DMS153 (cell line): Measurements from ENCODE around the gene DLG2.
"Not testable (repeated sequence)": the region's sequence is repeated elsewhere in the genome, so short reads cannot be mapped to it uniquely, and the experiment has no call there.

ENCODE experiments used
- DNase-seq: peaks from one replicate; lab custom pipeline; 2025; lab: John Stamatoyannopoulos, UW

The DLG2 gene

DNA sequence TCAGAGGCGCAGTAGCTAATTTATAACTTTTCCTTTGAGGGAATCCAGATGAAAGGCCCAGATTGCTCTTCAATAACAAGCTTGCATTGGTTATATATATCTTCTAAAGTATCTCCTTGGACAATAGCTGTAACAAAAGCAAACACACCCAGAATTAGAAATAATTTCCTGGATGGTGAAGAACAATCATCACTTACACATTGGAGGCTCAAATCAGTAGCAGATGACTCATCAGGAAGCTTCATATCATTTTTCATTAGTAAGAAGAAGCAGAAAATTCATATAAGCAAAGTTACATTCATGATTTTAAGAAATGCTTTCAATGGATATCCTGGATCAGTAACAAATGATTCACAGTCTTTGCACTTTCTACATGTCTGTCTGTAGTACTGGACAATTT, 2167.3 kb downstream of the DLG2 start:
- DNase-seq = peak; percentile 65

DNA sequence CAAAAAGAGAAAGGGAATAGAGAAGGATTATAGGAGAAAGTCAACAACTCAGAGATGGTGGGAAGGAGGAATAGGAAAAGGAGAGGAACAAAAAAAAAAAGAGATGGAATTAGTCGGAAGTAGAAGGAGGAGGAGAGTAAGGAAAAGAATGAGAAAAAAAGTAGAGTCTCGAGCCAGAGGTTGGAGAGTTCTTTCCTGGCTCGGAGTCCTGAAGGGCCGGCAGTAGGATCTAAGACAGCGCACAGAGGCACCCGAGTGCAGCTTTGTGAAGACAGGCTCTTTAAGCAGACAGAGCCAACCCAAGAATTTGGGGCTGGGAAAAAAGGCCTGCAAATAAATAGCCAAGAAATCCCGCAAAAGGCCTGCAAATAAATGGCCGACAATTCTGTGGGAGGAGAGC, 2170.6 kb downstream of the DLG2 start:
- DNase-seq = no peak

DNA sequence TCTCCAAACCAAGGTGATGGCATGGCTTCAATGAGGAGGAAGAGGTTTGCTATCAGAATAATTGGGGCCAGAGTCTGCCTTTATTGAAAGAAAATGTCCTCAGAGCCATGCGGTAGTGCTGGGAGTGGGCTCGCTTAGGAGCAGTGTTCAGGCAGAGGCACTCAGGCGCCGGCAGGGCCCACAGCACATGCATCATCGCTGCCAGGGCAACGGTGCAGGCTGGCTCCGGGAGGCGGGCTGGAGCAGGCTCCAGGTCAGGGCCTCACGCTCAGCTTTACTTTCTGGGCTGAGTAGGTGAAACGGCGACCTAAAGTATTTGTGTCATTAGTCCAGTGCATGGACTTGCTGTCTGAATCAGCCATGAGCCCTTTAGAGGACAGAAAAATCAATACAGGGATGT, 2171.1 kb downstream of the DLG2 start:
- no peak for DNase-seq

DNA sequence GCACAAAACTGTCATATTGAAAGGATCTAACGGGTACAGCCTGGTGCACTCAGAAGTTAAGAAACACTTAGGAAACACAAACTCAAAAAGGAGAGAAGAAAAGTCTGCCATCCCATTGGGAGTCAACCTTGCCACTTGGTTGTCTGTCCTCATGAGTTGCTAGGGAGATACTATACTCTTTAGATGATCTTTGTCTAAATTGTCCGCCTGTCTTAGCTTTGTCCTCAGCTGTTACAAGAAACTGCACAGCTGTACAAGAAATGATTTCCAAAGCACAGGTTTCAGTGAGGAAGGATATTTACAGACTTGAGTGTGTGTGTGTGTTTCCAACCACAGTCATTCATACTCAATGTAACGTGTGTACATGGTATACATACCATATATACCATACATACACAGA, 2171.8 kb downstream of the DLG2 start:
- no peak for DNase-seq

DNA sequence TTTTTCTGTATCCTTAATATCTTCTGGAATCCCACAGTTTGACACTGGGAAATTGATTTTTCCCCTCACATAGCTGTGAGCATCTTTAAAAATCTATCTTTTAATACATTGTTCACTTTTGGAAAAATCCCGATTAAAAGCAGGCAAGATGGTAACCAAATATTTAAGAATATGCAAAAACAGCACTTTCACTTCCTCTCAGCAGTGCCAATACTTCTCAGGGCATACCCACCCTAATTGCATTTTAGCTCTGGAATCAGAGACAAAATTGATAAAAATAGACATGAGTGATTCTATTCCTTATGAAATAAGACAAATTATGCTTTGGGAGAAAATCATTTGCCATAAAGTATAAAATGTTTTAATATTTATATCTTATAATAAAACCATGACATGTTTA, 2172.5 kb downstream of the DLG2 start:
- DNase-seq = no peak

DNA sequence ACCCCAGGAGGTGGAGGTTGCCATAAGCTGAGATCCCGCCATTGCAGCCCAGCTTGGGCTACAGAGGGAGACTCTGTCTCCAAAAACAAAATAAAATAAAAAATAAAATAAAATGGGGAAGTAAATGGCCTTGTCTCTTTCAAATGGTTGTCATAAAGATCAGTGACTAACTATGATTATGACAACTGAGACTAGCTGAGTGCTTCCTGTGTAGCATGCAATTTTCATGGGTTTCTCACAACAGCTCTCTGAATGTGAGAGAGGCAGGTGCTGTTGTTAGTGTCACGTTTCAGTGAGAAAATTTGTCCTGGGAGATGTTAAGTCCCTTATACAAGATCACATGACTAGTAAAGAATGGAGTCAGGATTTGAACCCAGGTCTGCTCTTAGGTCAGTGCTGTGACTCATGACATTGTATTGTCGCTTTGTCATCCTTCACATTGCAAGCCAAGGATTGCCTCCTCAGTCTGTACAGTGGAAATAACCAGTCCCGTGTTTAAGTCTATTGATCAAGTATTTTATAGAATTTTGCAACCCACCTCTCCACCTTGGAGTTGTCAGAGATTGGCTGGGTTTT, 2177.7 kb downstream of the DLG2 start:
- DNase-seq = no peak

DNA sequence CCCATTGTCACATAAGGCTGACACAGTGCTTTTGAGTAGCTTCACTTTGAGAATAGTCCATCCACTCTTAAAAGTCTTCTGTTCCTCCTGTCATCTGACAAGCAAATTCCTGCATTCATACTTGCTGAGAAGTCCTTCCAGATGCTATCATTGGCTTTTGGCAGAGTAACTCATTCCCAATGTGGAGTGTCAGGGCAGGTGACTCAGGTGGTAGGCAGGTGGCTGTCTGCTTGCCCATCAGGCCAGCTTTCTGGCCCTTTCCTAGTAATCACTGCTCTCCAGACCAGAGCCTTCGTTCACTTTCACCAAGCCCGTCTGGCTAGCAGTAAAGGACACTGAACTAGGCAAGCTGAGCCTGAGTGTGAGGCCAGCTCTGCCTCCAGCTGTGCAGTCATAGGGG, 2178.5 kb downstream of the DLG2 start:
- DNase-seq = no peak

DNA sequence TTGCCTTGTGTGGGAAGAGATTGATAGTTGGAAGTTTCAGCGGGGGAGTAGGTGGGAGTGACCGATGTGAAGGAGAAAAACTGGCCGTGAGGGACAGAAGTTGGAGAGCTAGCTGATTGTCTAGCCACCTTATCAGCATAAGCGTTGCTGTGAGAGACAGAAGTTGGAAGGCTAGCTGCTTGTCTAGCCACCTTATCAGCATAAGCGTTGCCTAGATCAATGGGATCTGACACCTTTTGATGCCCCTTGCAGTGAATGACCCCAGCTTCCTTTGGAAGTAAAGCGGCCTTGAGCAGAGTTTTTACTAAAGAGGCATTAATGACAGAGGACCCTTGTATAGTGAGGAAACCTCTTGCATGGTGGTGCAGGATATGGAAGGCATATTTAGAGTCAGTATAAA, 2183.3 kb downstream of the DLG2 start:
- not testable (repeated sequence) for DNase-seq

DNA sequence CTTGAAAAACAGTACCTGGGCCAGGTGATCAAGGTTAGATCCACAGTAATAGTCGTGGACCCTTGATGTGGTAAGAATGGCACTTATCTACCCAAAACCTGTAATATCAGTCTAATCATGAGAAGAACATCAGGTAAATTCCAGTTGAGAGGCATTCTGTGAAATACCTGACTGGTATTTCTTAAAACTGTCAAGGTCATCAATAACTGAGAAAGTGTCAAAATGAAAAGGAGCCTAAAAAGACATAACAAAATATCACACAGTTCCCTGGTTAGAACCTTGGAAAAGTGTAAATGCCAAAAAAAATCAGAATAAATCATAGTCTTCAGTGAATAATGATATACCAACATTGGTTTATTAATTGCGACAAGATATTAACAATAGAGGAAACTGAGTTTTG, 2185.5 kb downstream of the DLG2 start:
- DNase-seq = no peak

DNA sequence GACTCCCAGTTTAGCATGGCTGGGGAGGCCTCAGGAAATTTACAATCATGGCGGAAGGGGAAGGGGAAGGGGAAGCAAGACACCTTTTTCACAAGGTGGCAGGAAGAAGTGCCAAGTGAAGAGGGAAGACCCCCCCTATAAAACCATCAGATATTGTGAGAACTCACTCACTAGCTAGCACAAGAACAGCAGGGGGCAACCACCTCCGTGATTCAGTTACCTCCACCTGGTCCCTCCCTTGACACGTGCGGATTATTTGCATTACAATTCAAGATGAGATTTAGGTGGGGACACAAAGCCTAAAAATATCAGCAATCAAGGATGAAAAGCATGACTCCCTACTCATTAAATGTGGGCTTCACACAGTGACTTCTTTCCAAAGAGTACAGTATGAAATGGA, 2186.0 kb downstream of the DLG2 start:
- no peak for DNase-seq

DNA sequence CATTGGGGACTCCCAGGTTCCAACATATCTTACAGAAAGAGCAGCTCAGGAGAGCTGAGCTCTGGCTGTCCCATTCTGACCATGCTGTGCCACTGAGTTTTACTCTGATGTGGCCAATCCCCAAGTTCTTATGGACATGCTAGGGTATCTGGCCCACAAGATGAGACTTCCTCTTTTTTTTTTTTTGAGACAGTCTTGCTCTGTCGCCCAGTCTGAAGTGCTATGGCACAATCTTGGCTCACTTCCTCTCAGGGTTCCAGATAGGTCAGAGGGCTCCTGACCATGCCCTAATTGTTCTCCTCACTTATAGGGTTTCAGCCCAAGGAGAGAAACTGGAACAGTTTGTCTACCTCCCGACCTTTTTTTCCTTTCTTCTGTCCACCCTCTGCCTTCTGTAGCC, 2188.7 kb downstream of the DLG2 start:
- no peak for DNase-seq

DNA sequence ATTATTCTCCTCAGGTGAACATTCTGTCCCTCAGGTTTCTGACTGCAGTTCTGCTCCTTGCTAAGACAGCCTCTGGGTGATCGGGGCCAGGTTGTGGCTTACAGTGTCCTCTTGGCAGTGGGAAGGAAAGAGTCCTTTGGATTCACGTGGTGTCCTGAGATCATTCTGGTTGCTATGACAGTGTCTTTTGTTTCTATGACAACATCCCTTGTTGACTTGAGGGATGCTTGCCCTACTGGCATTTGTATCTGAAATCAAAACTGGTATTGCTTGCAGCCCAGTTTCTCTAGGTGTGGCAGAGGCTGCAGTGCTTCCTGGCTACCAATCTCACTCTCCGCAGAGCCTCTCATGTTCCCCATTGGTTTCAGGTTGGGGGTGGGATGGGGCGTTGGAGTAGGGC, 2189.2 kb downstream of the DLG2 start:
- DNase-seq = no peak

DNA sequence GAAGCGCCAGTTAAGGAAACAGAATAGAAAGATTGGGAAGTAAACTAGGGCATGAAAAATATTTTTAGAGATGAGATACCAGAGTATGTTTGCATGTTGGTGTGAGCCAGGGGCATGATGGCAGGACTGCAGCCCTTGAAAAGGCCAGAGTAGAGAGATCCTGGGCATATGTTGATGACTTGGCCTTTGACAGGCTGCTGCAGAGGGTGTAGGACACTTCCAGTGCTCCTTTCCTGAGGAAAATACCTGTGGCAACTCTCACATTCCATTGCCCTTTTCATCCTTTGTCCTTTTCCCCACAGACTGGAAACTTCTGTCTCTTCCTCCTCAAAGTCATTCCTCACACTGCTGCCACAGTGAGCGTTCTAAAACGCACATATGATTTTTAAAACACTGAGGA, 2190.3 kb downstream of the DLG2 start:
- DNase-seq = no peak

DNA sequence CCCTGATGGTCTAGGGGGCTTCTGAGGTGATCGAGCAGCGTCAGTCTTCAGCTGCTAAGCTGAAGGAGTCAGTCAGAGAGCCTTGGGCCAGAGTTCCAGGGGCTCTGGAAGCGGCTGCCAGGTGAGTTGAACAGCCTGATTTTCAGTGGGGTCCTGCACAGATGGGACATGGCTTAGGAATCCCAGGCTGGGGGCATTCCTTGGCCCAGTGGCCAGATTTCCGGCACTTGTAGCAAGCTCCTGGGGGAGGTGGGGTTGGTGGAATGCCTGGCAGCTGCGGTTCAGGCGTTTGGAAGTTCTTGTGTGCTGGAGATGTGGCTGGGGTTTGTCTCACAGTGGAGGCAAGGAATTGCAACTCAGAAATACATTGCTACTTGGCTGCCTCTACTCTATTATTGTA, 2192.3 kb downstream of the DLG2 start:
- not testable (repeated sequence) for DNase-seq

DNA sequence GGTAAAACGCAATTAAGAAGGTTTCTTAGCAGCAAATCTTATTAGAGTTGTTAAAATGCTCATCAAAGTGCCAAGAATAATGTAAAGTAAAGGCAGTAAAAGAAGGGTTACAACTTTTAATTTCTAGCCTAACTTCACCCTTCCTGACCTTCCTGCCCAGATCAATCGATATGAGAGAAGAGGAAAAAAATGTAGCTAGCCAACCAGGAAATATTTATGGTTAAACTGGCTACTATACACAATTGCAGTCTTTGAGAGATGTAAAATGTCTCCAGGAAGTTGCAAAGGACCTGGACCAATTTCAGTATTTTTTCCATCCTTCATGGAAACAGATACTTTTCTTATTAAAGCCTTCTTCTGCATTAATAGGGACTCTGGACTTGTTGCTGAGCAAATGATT, 2199.2 kb downstream of the DLG2 start:
- no peak for DNase-seq

DNA sequence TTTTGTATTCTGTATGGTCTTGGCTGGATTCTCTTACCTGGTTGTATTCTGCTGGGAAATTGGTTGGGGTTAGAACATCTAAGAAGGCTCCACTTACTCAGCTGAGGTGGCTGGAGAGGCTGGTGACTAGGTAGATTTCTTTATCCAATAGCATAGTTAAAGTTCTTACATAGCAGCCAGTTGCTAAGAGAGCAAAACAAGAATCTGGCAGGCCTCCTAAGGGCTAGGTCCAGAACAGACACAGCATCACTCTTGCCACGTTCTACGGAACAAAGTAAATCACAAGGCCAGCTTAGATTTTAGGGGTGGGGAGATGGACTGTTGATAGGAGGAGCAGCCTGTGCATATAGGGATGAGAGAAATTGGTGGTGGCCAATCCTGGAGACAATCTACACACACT, 2199.6 kb downstream of the DLG2 start:
- DNase-seq = no peak

DNA sequence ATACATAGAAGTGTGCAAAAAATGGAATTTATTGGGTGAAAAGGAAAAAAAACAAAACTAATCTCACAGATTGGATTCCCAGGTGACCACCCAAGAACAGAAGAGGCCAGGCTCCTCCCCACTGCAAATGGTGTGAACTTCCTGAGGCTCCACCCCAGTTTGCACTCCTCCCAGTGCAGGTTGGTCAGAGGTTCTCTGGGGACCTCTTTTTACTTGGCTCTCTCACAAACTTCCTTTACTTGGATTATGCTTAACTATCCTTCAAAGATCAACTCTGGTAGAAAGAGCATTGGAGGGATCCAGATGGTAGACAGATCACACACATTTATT, 2202.0 kb downstream of the DLG2 start:
- no peak for DNase-seq

DNA sequence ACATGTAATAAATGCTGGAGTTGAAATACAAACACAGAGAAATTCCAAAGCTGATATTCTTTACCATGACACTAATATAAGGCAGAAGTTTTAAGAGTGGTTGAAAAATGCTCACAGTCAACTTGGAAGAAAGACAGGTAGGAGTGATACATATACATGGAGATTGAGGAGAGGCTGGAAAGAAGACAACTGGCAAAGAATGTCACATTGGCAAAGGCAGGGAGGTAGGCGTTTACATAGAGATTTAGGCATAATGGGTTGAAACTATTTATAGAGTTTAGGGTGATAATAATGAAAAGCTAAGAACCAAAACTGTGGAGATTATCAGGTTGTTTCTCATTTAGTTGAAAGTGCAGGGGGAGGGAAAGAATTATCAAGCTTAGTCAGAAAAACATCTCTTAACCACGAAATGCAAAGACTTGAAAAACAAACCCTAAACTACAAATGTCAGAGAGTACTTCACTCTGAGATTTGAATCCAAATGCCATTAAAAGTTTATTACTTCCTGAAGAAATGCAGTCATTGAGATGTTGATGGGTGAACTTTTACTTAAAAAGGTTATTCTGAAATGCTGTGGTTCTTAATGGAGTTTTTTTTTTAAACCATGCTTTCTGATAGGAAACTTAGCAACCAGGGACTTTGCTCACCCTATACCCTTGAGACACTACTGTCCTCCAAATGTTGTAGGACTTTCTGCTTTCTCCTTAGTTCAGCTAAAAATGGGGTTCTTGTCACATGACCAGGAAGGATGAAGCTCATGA, 2202.6 kb downstream of the DLG2 start:
- DNase-seq = no peak

DNA sequence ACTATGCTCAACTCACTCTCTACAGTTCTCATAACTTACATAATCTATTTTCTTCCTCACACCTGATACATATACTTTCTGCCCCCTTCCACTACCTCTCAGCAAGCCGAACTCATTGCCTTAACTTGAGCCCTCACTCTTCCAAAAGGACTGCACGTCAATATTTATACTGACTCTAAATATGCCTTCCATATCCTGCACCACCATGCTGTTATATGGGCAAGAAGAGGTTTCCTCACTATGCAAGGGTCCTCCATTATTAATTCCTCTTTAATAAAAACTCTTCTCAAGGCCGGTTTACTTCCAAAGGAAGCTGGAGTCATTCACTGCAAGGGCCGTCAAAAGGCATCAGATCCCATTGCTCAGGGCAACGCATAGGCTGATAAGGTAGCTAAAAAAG, 2204.5 kb downstream of the DLG2 start:
- not testable (repeated sequence) for DNase-seq

DNA sequence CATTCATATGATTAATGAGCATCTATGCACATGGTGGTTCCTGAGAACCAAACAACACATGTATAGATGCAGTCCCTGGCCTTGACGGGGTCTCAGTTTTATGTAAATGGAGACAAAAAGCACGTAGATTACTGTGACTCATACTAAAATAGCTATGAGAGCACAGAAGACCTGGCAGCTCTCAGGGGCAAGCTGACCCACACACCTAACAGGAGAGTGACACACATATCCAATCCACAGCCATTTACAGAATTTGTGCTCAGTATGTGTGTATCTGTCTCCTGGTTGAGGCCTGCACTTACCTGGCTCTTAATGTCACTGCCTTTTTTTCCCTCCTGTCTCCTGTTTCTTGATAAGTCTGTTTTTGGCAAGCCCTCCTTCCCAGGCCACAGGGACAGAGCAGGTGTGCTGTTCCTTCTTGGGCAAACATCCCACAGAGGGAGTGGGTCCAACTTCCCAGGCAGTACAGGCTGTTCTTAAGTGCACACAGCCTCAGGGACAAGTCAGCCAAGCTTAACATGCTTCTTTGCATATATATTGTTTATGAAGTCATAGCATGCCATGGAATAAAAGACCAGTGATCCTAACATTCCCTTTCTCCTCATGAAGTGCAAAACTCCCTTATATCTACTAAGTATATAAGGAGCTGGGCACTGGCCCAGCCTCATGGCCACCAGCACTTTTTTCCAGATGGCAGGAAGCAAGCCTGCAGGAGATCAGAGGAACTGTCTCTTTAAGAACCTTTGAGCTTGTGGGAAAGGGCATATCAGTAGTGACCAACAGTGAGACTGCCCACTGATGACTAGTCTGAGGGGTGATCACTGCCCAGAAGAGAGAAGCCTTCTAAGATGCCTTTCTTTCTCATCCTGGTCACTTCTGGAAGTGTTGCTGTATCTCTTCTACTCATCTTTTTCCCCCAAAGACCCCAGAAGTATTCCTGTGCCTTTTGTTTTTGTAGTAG, 2216.3 kb downstream of the DLG2 start:
- no peak for DNase-seq

DNA sequence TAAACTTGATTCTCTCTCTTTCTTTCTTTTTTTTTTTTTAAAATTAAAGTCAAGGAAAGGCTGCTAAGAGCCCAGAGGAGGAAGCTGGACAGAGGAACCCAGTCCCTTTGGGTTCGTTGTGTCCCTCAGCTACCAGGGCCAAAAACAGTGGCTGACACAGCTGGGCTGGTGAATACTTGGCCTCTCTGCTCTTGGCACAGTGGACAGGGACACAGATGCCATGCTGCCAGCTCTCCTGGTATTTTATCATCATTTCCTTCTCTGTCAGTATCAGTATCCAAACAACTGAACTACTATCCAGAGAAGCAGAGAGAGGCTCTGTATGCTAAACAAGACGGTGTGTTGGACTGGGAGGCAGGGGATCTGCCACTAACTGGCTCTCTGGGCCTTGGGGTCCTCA, 2217.3 kb downstream of the DLG2 start:
- DNase-seq = no peak

DNA sequence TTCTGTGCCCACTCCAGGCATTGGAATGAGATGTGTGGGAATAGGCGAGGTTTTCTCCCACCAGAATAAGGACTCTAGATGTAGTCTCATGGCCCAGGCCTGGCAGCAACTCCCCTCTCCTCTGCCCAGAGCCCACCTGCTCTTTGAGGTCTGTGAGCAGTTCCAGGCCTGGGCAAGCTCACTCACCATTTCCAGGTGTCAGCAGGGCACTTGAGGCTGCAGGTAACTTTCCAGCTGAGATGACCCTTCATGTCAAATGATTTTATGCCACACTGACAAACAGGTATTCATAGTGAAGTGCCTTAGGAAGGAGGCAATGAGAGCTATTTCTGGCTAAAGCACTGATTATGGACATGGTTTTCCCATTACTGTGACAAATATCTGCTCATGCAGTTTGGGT, 2217.7 kb downstream of the DLG2 start:
- DNase-seq = no peak

DNA sequence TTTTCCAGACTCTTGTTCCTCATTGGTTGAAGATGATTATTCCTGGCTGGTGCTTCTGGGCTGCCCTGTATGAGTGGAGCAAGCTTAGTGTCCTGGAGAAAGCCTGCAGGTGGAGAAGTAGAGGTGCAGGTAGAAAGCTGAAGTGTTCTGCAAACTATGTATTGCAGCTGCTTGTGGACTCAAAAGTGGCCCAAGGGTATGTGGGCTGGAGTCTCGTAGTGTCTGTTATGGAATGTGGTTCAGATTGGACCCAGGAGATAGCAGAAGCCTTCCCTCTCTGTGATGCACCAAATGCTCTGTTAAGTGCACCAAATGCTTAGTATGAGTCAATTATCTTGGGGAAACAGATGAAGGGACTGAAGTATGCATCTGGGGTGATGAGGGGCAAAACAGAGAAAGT, 2218.2 kb downstream of the DLG2 start:
- no peak for DNase-seq
